ENCODE data around the gene PEAR1. TPM values are rescaled to one million over a fixed set of nuclear protein-coding genes. Genes with fewer than 3 reads are reported as not detected.

The PEAR1 gene
- total RNA-seq, 1 experiment from 2014 or later, result 11.9 TPM

DNA sequence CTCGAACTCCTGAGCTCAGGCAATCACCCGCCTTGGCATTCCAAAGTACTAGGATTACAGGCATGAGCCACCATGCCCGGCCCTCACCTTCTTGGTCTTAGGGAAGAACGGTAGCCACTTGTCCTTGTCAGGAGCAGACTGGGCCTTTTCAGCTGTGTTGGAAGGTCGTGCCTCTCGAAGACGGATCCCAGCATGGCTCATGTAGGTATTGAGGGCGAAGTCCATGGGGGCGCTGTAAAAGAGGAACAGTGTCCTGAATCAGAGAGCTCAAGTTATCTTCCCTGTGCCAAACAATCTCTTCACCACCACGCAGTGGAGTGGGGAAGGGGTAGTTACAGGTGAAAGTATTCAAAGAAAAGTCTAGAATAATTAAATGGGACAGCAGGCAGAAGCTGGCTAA is 62.8 kb downstream of the PEAR1 start:
- Histone ChIP-seq H3K27ac (ENCODE audit: low read length) (no peak overlapping the region), H2AFZ (ENCODE audit: low read length) (no peak overlapping the region), H3K79me2 (ENCODE audit: low read length) (no peaks in the 10 kb centered on the region), H3K27me3 (ENCODE audit: low read length) (no peaks in the 10 kb centered on the region), H4K20me1 (ENCODE audit: low read length) (no peaks in the 10 kb centered on the region), H3K4me2 (ENCODE audit: low read length) (no peak overlapping the region), H3K9ac (ENCODE audit: low read length) (no peak overlapping the region), H3K4me3 (ENCODE audit: low read length) (no peak overlapping the region), H3K36me3 (ENCODE audit: low read depth, low read length) (peaks cover 28% of the 10 kb centered on the region), H3K9me3 (ENCODE audit: low read length) (no peaks in the 10 kb centered on the region), H3K4me1 (ENCODE audit: insufficient read depth, low read length) (peaks cover 16% of the 10 kb centered on the region; the same call in 1 of the 2 replicates), H3K9me2 (replicated peaks; ENCODE audit: low read length) (no peaks in the 10 kb centered on the region), H3F3A (ENCODE audit: low read length, unreplicated experiment) (no peaks in the 10 kb centered on the region)
- BruUV-seq (replicated peaks), result no TSS peak
- intact Hi-C loops (cut with micrococcal nuclease), result no loop called here
- ChIA-PET POLR2A (ENCODE audit: unreplicated experiment) (no interaction called here), CTCF (no interaction called here)
- DNase-seq (no peak), ATAC-seq (no peak)
- TF ChIP-seq EZH2 (IDR thresholded peaks at IDR 0.05; ENCODE audit: low read length, unreplicated experiment) (no peak), EZH2phosphoT487 (IDR thresholded peaks at IDR 0.05; ENCODE audit: borderline replicate concordance, low read length) (no peak)
- TF ChIP-seq, protein P1, sequence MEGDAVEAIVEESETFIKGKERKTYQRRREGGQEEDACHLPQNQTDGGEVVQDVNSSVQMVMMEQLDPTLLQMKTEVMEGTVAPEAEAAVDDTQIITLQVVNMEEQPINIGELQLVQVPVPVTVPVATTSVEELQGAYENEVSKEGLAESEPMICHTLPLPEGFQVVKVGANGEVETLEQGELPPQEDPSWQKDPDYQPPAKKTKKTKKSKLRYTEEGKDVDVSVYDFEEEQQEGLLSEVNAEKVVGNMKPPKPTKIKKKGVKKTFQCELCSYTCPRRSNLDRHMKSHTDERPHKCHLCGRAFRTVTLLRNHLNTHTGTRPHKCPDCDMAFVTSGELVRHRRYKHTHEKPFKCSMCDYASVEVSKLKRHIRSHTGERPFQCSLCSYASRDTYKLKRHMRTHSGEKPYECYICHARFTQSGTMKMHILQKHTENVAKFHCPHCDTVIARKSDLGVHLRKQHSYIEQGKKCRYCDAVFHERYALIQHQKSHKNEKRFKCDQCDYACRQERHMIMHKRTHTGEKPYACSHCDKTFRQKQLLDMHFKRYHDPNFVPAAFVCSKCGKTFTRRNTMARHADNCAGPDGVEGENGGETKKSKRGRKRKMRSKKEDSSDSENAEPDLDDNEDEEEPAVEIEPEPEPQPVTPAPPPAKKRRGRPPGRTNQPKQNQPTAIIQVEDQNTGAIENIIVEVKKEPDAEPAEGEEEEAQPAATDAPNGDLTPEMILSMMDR (conservative IDR thresholded peaks at IDR 0.05; ENCODE audit: low read depth, low read length), result no peak

DNA sequence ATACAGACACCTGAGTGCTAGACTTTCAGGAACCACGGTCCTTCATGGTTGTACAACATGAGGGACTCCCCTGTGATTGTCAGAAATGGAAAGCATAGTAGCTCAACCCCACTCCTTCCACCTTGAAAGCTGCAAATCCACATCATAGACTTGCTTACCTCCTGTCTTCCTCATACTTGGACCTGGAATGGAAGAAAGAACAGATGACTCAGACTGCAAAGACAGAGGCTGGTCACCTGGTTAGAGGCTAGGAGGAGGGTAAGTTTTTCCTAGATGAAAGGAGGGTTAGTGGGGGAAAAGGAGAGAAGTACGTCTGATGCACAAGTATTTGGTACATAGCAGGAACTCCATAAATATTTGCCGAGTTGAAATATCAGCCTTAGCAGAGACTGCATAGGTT is 64.1 kb downstream of the PEAR1 start:
- no peaks in the 10 kb centered on the region for H3K9me2 ChIP-seq (replicated peaks; ENCODE audit: low read length)
- H3F3A ChIP-seq (ENCODE audit: low read length, unreplicated experiment), result no peaks in the 10 kb centered on the region
- no peaks in the 10 kb centered on the region for H3K79me2 ChIP-seq (ENCODE audit: low read length)
- H3K4me3 ChIP-seq (ENCODE audit: low read length), result no peak overlapping the region
- no peak overlapping the region for H2AFZ ChIP-seq (ENCODE audit: low read length)
- H3K9ac ChIP-seq (ENCODE audit: low read length), result no peak overlapping the region
- no peak overlapping the region for H3K4me2 ChIP-seq (ENCODE audit: low read length)
- H3K27ac ChIP-seq (ENCODE audit: low read length), result no peak overlapping the region
- ChIA-PET POLR2A (ENCODE audit: unreplicated experiment) (no interaction called here), CTCF (no interaction called here)
- intact Hi-C loops (cut with micrococcal nuclease), result no loop called here
- DNase-seq (peak; percentile 47), ATAC-seq (no peak; the same call in 1 of the 2 replicates)
- TF ChIP-seq, protein P1 (conservative IDR thresholded peaks at IDR 0.05; ENCODE audit: low read depth, low read length), result no peak
- no peak for TF ChIP-seq EZH2phosphoT487 (IDR thresholded peaks at IDR 0.05; ENCODE audit: borderline replicate concordance, low read length)
- TF ChIP-seq EZH2 (IDR thresholded peaks at IDR 0.05; ENCODE audit: low read length, unreplicated experiment), result no peak
- peaks cover 16% of the 10 kb centered on the region; the same call in 1 of the 2 replicates for H3K4me1 ChIP-seq (ENCODE audit: insufficient read depth, low read length)
- H3K9me3 ChIP-seq (ENCODE audit: low read length), result no peaks in the 10 kb centered on the region
- BruUV-seq (replicated peaks), result no TSS peak
- no peaks in the 10 kb centered on the region for H4K20me1 ChIP-seq (ENCODE audit: low read length)
- peaks cover 29% of the 10 kb centered on the region for H3K36me3 ChIP-seq (ENCODE audit: low read depth, low read length)
- no peaks in the 10 kb centered on the region for H3K27me3 ChIP-seq (ENCODE audit: low read length)

DNA sequence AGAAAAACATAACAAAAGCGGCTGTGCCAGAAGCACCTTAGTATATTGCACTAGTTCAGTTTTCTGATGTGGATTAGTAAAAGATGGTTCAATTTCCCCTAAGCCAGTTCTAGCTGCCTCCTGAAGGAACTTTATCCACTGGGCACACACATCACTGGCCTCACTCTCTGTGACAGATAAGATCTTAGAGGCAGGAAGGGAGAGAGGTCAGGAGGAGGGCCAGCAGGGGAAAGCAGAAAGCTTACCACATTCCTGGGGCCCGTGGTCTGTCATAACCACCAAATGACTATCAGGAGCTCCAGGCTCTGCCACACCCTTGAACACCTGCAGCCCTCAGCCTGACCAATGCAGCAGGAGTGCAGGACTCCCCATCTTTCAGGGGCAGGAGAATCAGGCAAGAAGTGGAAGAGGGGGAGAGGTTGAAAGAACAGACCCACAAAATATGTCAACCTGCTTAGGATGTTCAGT is 64.8 kb downstream of the PEAR1 start:
- DNase-seq (peak; percentile 52), ATAC-seq (peak; percentile 21)
- Histone ChIP-seq H3K9ac (ENCODE audit: low read length) (no peak overlapping the region), H3K27me3 (ENCODE audit: low read length) (no peaks in the 10 kb centered on the region), H3K4me3 (ENCODE audit: low read length) (no peak overlapping the region), H3K4me2 (ENCODE audit: low read length) (no peak overlapping the region), H3K27ac (ENCODE audit: low read length) (no peak overlapping the region), H3K9me2 (replicated peaks; ENCODE audit: low read length) (no peaks in the 10 kb centered on the region), H3K4me1 (ENCODE audit: insufficient read depth, low read length) (peaks cover 16% of the 10 kb centered on the region; the same call in 1 of the 2 replicates), H3K36me3 (ENCODE audit: low read depth, low read length) (peaks cover 30% of the 10 kb centered on the region), H2AFZ (ENCODE audit: low read length) (no peak overlapping the region), H4K20me1 (ENCODE audit: low read length) (no peaks in the 10 kb centered on the region), H3K79me2 (ENCODE audit: low read length) (no peaks in the 10 kb centered on the region), H3F3A (ENCODE audit: low read length, unreplicated experiment) (no peaks in the 10 kb centered on the region), H3K9me3 (ENCODE audit: low read length) (no peaks in the 10 kb centered on the region)
- BruUV-seq (replicated peaks), result no TSS peak
- TF ChIP-seq EZH2 (IDR thresholded peaks at IDR 0.05; ENCODE audit: low read length, unreplicated experiment), result no peak
- TF ChIP-seq EZH2phosphoT487 (IDR thresholded peaks at IDR 0.05; ENCODE audit: borderline replicate concordance, low read length), result no peak
- TF ChIP-seq, protein P1 (conservative IDR thresholded peaks at IDR 0.05; ENCODE audit: low read depth, low read length), result no peak
- ChIA-PET POLR2A (ENCODE audit: unreplicated experiment) (interaction anchor here (0.6 kb wide), 1 partner anchor 39 kb away, joined by 4 read pairs; no protein-coding TSS in a partner anchor), CTCF (no interaction called here)
- intact Hi-C loops (cut with micrococcal nuclease), result no loop called here
